RWPE2 (cell line): ENCODE results near the gene SPIRE1.

Source experiments
- ATAC-seq: fragments of 200-7000 bp; cut with Tn5 transposase; 3 replicates; pipeline ENCODE4 v1.9.1; 2021; ENCODE audit warnings: low read depth
- DNase-seq: peaks from one replicate; pipeline ENCODE4 v3.0.0-alpha.2; 2020; ENCODE audit warnings: low spot score
- H3K27ac ChIP-seq: fragments of 450-650 bp; 2 replicates; pipeline ENCODE4 v1.5.1; 2017; ENCODE audit warnings: mild to moderate bottlenecking; ENCODE audit not compliant: poor library complexity, severe bottlenecking
- H3K27me3 ChIP-seq: fragments of 250-450 bp; sonication (Bioruptor Pico); 2 replicates; pipeline ENCODE4 v1.5.1; 2021; ENCODE audit warnings: mild to moderate bottlenecking, moderate library complexity; ENCODE audit not compliant: insufficient read depth, poor library complexity, severe bottlenecking
- H3K36me3 ChIP-seq: fragments of 250-450 bp; sonication (Bioruptor Pico); 2 replicates; pipeline ENCODE4 v1.5.1; 2020; ENCODE audit warnings: low read depth, mild to moderate bottlenecking, moderate library complexity
- H3K4me1 ChIP-seq: fragments of 250-450 bp; sonication (Bioruptor Pico); 2 replicates; pipeline ENCODE4 v1.5.1; 2021; ENCODE audit warnings: mild to moderate bottlenecking, moderate library complexity; ENCODE audit not compliant: insufficient read depth, poor library complexity, severe bottlenecking
- H3K4me3 ChIP-seq: fragments of 250-450 bp; sonication (Bioruptor Pico); 2 replicates; pipeline ENCODE4 v1.5.1; 2021; ENCODE audit warnings: mild to moderate bottlenecking, moderate library complexity; ENCODE audit not compliant: severe bottlenecking
- H3K9me3 ChIP-seq: fragments of 250-450 bp; sonication (Bioruptor Pico); 2 replicates; pipeline ENCODE4 v1.5.1; 2021; ENCODE audit warnings: mild to moderate bottlenecking, moderate library complexity; ENCODE audit not compliant: severe bottlenecking
- CTCF ChIP-seq: fragments of 450-650 bp; IDR thresholded peaks from one replicate; pipeline ENCODE4 v1.5.1; 2017; ENCODE audit warnings: mild to moderate bottlenecking, moderate library complexity; ENCODE audit not compliant: poor library complexity, severe bottlenecking

Gene SPIRE1

GRCh38 chr18:12604445-12605007 is 53.4 kb downstream of the SPIRE1 start:
- no peak overlapping the region for H3K4me3 ChIP-seq
- no peak overlapping the region for H3K27ac ChIP-seq
- H3K9me3 ChIP-seq = no peaks in the 10 kb centered on the region
- ATAC-seq (no peak), DNase-seq (no peak)
- no peaks in the 10 kb centered on the region for H3K27me3 ChIP-seq
- peaks cover 43% of the 10 kb centered on the region for H3K4me1 ChIP-seq
- TF ChIP-seq CTCF = peak; percentile 6
- no peaks in the 10 kb centered on the region; the same call in 1 of the 2 replicates for H3K36me3 ChIP-seq

- peaks cover 46% of the 10 kb centered on the region for H3K4me1 ChIP-seq
- DNase-seq = no peak
- no peak for TF ChIP-seq CTCF
- no peak overlapping the region for H3K4me3 ChIP-seq
- H3K36me3 ChIP-seq = no peaks in the 10 kb centered on the region
- H3K9me3 ChIP-seq = no peaks in the 10 kb centered on the region
- H3K27ac ChIP-seq = peak overlapping the region; percentile 92
- ATAC-seq = no peak
- no peaks in the 10 kb centered on the region for H3K27me3 ChIP-seq
Observed at GRCh38 chr18:12599966-12600365, 57.9 kb downstream of the SPIRE1 start.

- Histone ChIP-seq H3K4me3 (no peak overlapping the region), H3K4me1 (peaks cover 46% of the 10 kb centered on the region), H3K36me3 (no peaks in the 10 kb centered on the region), H3K27me3 (no peaks in the 10 kb centered on the region), H3K27ac (peak overlapping the region; percentile 92), H3K9me3 (no peaks in the 10 kb centered on the region)
- no peak for DNase-seq
- peak; percentile 70 for ATAC-seq
- TF ChIP-seq CTCF = no peak
Observed at GRCh38 chr18:12599543-12599942, 58.4 kb downstream of the SPIRE1 start.

- ATAC-seq = no peak
- H3K27ac ChIP-seq = peak overlapping the region; percentile 92
- TF ChIP-seq CTCF = no peak
- peaks cover 46% of the 10 kb centered on the region for H3K4me1 ChIP-seq
- no peak for DNase-seq
- H3K36me3 ChIP-seq = no peaks in the 10 kb centered on the region
- no peaks in the 10 kb centered on the region for H3K9me3 ChIP-seq
- H3K4me3 ChIP-seq = no peak overlapping the region
- H3K27me3 ChIP-seq = no peaks in the 10 kb centered on the region
Observed at GRCh38 chr18:12598181-12598930, 59.6 kb downstream of the SPIRE1 start.

- H3K4me1 ChIP-seq = peaks cover 46% of the 10 kb centered on the region
- peak overlapping the region; percentile 92 for H3K27ac ChIP-seq
- DNase-seq (peak; percentile 88), ATAC-seq (peak; percentile 91)
- H3K9me3 ChIP-seq = no peaks in the 10 kb centered on the region
- no peak for TF ChIP-seq CTCF
- no peaks in the 10 kb centered on the region for H3K36me3 ChIP-seq
- H3K27me3 ChIP-seq = no peaks in the 10 kb centered on the region
- H3K4me3 ChIP-seq = no peak overlapping the region
Observed at GRCh38 chr18:12597760-12598159, 60.1 kb downstream of the SPIRE1 start.
